ENCODE results near the gene RFFL. TPM values are rescaled to one million over a fixed set of nuclear protein-coding genes. Genes with fewer than 3 reads are reported as not detected.

RFFL gene, protein sequence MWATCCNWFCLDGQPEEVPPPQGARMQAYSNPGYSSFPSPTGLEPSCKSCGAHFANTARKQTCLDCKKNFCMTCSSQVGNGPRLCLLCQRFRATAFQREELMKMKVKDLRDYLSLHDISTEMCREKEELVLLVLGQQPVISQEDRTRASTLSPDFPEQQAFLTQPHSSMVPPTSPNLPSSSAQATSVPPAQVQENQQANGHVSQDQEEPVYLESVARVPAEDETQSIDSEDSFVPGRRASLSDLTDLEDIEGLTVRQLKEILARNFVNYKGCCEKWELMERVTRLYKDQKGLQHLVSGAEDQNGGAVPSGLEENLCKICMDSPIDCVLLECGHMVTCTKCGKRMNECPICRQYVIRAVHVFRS
- total RNA-seq, result 10 to 100 TPM; 29.3 to 34.8 TPM

DNA sequence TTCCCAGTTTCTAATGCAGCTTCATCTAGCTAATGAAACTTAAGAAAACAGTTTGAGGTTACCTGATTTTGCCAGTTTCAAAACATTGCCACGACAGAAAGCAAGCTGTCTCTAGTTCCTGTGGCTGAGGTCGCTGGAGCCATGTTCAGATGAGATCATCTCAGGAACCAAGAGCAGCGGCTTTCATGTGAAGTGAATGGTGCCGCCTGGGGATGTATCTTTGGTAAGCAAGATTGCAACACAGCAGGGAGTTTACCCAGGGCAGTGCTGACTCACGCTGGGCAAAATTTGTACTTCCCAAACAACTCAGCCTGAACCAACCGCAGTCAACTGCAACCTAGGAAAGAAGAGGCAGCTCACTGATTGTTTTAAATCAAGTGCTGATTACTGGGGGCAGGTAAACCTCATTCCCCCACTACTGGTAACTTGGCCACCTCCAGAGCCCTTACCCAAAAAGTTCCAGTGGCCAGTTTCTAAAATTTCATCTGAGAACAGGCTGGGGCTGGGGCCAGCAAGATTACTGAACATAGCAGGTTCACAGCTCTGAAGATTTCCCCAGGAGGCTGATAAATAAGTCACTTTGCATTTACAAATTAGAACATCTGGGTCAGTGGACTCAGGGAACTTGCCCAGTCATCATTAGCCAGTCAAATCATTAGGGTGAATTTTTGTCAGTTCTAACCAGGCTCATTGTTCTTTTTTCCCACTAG, at the start of gene RFFL:
Gene RFFL, minus strand, starts transcription at position 194 of the 710 bp plus-strand sequence. CDS start 37,154 bp downstream, outside the sequence.

GRCh38 chr17:34980353-34980680, 83.2 kb downstream of the RFFL start, which contains the start of gene LIG3:
Gene LIG3 (plus strand): TSS chr17:34980512. CDS start chr17:34983006, 2,494 bp downstream.

GRCh38 chr17:34961093-34961911, 102.2 kb downstream of the RFFL start, which contains the start of the genes CCT6B and ZNF830:
Gene CCT6B (minus strand): TSS chr17:34961460. CDS start chr17:34961393, 67 bp downstream.
Gene ZNF830 (plus strand): TSS chr17:34961540. CDS start chr17:34961567, 27 bp downstream.

Other genes starting within 250 kb of the RFFL start
- gene CCT6B, start 102.2 kb downstream of the RFFL start, total RNA-seq, result 1 to 10 TPM; 1.0 to 1.5 TPM
- 10 to 100 TPM; 27.0 to 27.9 TPM for gene ZNF830, start 102.2 kb downstream of the RFFL start, total RNA-seq
- 10 to 100 TPM; 29.1 to 33.6 TPM for gene LIG3, start 83.2 kb downstream of the RFFL start, total RNA-seq
- gene RAD51D, start 56.2 kb upstream of the RFFL start, total RNA-seq, result 10 to 100 TPM; 27.1 to 28.7 TPM
- gene FNDC8, start 57.9 kb upstream of the RFFL start, total RNA-seq, result not detected
- gene NLE1, start 78.6 kb upstream of the RFFL start, total RNA-seq, result 10 to 100 TPM; 21.3 to 22.5 TPM
- gene UNC45B, start 84.1 kb upstream of the RFFL start, total RNA-seq, result under 1 TPM; 0.10 TPM
- gene SLC35G3, start 130.7 kb upstream of the RFFL start, total RNA-seq, result not detected
- 100 to 1,000 TPM; 242 to 248 TPM for gene SLFN5, start 179.4 kb upstream of the RFFL start, total RNA-seq